Hepatocyte (in vitro differentiated cells): ENCODE measurements around the gene NUP62CL. TPM values are rescaled to one million over a fixed set of nuclear protein-coding genes. Genes with fewer than 3 reads are reported as not detected.

ENCODE experiments used
- DNase-seq: peaks from one replicate; pipeline ENCODE4 v3.0.0-alpha.2; 2016; ENCODE audit warnings: low spot score
- H2AFZ ChIP-seq: fragments of 200-600 bp; sonication (generic); 2 replicates; pipeline ENCODE4 v1.6.0; 2016; ENCODE audit warnings: antibody characterized with exemption, mild to moderate bottlenecking
- H3K27ac ChIP-seq: fragments of 200-600 bp; sonication (generic); 2 replicates; pipeline ENCODE4 v1.5.1; 2016; ENCODE audit warnings: mild to moderate bottlenecking
- H3K27me3 ChIP-seq: fragments of 200-600 bp; sonication (generic); 2 replicates; pipeline ENCODE4 v1.6.1; 2016
- H3K36me3 ChIP-seq: fragments of 200-600 bp; sonication (generic); replicated peaks from 2 replicates; pipeline ENCODE4 v1.5.1; 2016; ENCODE audit warnings: low read depth; ENCODE audit not compliant: insufficient read depth
- H3K4me1 ChIP-seq: fragments of 200-600 bp; sonication (generic); 2 replicates; pipeline ENCODE4 v1.5.1; 2016; ENCODE audit warnings: mild to moderate bottlenecking, moderate library complexity; ENCODE audit not compliant: insufficient read depth
- H3K4me2 ChIP-seq: fragments of 200-600 bp; sonication (generic); 2 replicates; pipeline ENCODE4 v1.6.0; 2016
- H3K4me3 ChIP-seq: fragments of 200-600 bp; sonication (generic); 2 replicates; pipeline ENCODE4 v1.5.1; 2016; ENCODE audit warnings: mild to moderate bottlenecking
- H3K79me2 ChIP-seq: fragments of 200-600 bp; sonication (generic); 2 replicates; pipeline ENCODE4 v1.6.0; 2017; ENCODE audit warnings: mild to moderate bottlenecking
- H3K9me2 ChIP-seq: fragments of 200-600 bp; sonication (generic); replicated peaks from 2 replicates; pipeline ENCODE4 v1.6.0; 2017; ENCODE audit warnings: mild to moderate bottlenecking; ENCODE audit not compliant: insufficient read depth
- H3K9me3 ChIP-seq: fragments of 200-600 bp; sonication (generic); 2 replicates; pipeline ENCODE4 v1.5.1; 2016; ENCODE audit warnings: low read depth, mild to moderate bottlenecking
- H4K20me1 ChIP-seq: fragments of 200-600 bp; sonication (generic); 2 replicates; pipeline ENCODE4 v1.6.0; 2016; ENCODE audit warnings: mild to moderate bottlenecking; ENCODE audit not compliant: insufficient read depth, poor library complexity, severe bottlenecking
- EZH2 ChIP-seq: fragments of 200-600 bp; sonication (generic); IDR thresholded peaks from 2 replicates; pipeline ENCODE4 v1.6.1; 2016; ENCODE audit warnings: antibody characterized with exemption, mild to moderate bottlenecking, borderline replicate concordance
- EZH2phosphoT487 ChIP-seq: fragments of 200-600 bp; sonication (generic); IDR thresholded peaks from one replicate; pipeline ENCODE4 v1.6.1; 2018; ENCODE audit warnings: antibody characterized with exemption, mild to moderate bottlenecking, low read depth, moderate library complexity; ENCODE audit not compliant: unreplicated experiment, severe bottlenecking
- WGBS: methylation state at CpG from one replicate; pipeline ENCODE4 v1.1.6; 2016; ENCODE audit warnings: low lambda C conversion rate; ENCODE audit errors: missing lambda C conversion rate; 5-methylcytosine and 5-hydroxymethylcytosine counted together
- polyA plus RNA-seq: library from polyadenylated mRNA; unstranded; fragments of >200 nt; fragmentation: Nextera tagmentation; extraction: Ambion mirVana; gene quantifications from 2 replicates; pipeline ENCODE4 v1.2.1, GENCODE V29; 2016
- total RNA-seq: library from RNA; depleted of rRNA; stranded (reverse); fragments of >200 nt; gene quantifications from 2 replicates; pipeline ENCODE4 v1.2.3, GENCODE V29; 2014
- TF ChIP-seq, protein P1 (sequence below): fragments of 200-600 bp; sonication (generic); IDR thresholded peaks from 2 replicates; pipeline ENCODE4 v1.5.1; 2016; ENCODE audit warnings: antibody characterized with exemption, mild to moderate bottlenecking; ENCODE audit not compliant: poor library complexity

NUP62CL gene
- total and polyA plus RNA-seq, 2 experiments from 2014 or later: 0.80 to 1.7 TPM

DNA sequence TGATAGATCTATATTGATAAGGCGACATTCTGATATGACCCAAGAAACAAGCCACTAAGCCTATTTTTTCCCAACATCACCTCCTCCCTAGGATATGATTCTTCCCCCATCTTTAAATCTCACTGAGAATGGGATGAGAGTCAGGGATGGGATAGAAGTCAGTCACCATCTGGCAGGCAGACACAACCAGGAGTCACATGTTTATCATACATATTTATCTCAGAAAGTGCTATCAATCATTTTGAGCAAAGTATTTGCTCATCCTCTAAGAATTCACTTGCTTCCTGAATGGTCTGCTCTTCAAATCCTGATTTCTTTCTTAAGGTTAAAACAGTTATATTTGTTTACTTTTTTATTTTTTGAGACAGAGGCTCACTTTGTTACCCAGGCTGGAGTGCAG is 20.5 kb upstream of the NUP62CL start:
- Histone ChIP-seq H2AFZ (no peak overlapping the region), H3K4me2 (no peak overlapping the region), H4K20me1 (no peaks in the 10 kb centered on the region), H3K4me3 (no peak overlapping the region), H3K9me3 (no peaks in the 10 kb centered on the region), H3K79me2 (no peaks in the 10 kb centered on the region), H3K27ac (no peak overlapping the region), H3K9me2 (no peaks in the 10 kb centered on the region), H3K27me3 (no peaks in the 10 kb centered on the region), H3K4me1 (no peaks in the 10 kb centered on the region), H3K36me3 (no peaks in the 10 kb centered on the region)
- 85% methylated on average over 1 of the region's 1 CpG for WGBS
- no peak for TF ChIP-seq EZH2phosphoT487
- TF ChIP-seq, protein P1, sequence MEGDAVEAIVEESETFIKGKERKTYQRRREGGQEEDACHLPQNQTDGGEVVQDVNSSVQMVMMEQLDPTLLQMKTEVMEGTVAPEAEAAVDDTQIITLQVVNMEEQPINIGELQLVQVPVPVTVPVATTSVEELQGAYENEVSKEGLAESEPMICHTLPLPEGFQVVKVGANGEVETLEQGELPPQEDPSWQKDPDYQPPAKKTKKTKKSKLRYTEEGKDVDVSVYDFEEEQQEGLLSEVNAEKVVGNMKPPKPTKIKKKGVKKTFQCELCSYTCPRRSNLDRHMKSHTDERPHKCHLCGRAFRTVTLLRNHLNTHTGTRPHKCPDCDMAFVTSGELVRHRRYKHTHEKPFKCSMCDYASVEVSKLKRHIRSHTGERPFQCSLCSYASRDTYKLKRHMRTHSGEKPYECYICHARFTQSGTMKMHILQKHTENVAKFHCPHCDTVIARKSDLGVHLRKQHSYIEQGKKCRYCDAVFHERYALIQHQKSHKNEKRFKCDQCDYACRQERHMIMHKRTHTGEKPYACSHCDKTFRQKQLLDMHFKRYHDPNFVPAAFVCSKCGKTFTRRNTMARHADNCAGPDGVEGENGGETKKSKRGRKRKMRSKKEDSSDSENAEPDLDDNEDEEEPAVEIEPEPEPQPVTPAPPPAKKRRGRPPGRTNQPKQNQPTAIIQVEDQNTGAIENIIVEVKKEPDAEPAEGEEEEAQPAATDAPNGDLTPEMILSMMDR: no peak
- no peak for TF ChIP-seq EZH2
- no peak for DNase-seq

DNA sequence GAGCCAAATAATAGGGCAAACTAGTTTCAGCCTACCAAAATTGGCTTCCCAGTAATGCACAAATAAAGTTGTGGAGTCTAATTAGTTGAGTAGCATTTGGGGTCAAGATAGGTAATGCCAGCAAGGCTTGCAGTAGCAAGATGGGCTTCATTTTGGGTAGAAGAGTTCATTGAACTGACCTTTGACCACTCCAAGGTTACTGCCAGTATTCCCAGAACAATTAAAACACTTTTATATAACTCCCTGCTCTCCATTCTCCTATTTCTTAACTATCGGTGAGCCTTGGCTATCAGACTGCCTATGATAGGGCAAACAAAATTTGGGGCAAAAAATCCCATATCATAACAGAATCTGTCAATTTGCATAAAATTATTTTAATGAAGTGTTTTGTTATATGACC is 7.2 kb upstream of the NUP62CL start:
- H3K4me2 ChIP-seq: no peak overlapping the region
- no peaks in the 10 kb centered on the region for H3K27me3 ChIP-seq
- no peaks in the 10 kb centered on the region for H3K36me3 ChIP-seq
- no peaks in the 10 kb centered on the region for H4K20me1 ChIP-seq
- H3K4me3 ChIP-seq: no peak overlapping the region
- TF ChIP-seq, protein P1: no peak
- no peak overlapping the region for H3K27ac ChIP-seq
- no peaks in the 10 kb centered on the region for H3K4me1 ChIP-seq
- DNase-seq: no peak
- no peaks in the 10 kb centered on the region for H3K9me2 ChIP-seq
- 81% methylated on average over 1 of the region's 1 CpG for WGBS
- H3K9me3 ChIP-seq: no peaks in the 10 kb centered on the region
- no peaks in the 10 kb centered on the region for H3K79me2 ChIP-seq
- no peak overlapping the region for H2AFZ ChIP-seq

DNA sequence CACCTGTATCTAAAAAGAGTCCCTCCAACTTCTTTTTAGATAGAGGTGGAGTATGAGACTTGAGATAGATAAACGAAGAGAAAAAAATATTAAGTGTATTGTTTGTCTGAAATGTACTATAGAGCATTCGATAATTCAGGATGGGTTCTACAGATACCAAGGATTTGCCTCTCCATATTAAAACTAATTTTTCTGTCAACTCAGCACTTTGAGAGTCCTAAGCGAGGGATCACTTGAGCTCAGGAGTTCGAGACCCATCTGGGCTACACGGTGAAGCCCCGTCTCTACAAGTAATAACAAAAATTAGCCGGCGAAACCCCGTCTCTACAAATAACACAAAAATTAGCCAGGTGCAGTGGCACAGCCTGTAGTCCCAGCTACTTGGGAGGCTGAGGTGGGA is 1.7 kb upstream of the NUP62CL start:
- Histone ChIP-seq H4K20me1 (no peaks in the 10 kb centered on the region), H3K4me1 (no peaks in the 10 kb centered on the region), H3K4me3 (no peak overlapping the region), H3K27me3 (no peaks in the 10 kb centered on the region), H3K27ac (no peak overlapping the region), H3K9me2 (no peaks in the 10 kb centered on the region), H2AFZ (no peak overlapping the region), H3K9me3 (no peaks in the 10 kb centered on the region), H3K36me3 (no peaks in the 10 kb centered on the region), H3K4me2 (no peak overlapping the region), H3K79me2 (no peaks in the 10 kb centered on the region)
- WGBS: 91% methylated on average over 9 of the region's 9 CpGs
- DNase-seq: no peak
- TF ChIP-seq EZH2 (no peak), EZH2phosphoT487 (no peak)
- TF ChIP-seq, protein P1: no peak

DNA sequence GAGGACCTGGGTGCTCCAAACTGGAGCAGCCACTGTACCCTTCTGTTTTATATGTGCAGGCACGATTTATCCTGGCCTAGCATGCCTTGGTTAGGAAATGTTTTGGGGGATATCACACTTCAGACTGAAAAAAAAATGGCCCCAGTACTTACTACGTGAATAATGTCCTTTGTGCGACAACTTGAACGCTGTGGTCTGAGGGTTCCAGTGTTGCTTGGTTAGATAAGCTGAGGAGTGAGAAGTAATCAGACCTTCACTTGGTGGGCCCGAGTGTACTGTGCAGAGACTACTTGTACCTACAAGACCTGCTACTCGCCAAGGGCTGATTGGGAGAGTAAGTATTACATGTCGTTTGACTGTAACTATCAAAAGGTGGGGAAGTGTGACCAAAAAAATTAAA is 856 bp upstream of the NUP62CL start:
- DNase-seq: no peak
- Histone ChIP-seq H3K4me1 (no peaks in the 10 kb centered on the region), H3K36me3 (no peaks in the 10 kb centered on the region), H3K27me3 (no peaks in the 10 kb centered on the region), H3K4me2 (no peak overlapping the region), H3K27ac (no peak overlapping the region), H2AFZ (no peak overlapping the region), H3K9me3 (no peaks in the 10 kb centered on the region), H4K20me1 (no peaks in the 10 kb centered on the region), H3K4me3 (no peak overlapping the region), H3K79me2 (no peaks in the 10 kb centered on the region), H3K9me2 (no peaks in the 10 kb centered on the region)
- 79% methylated on average over 7 of the region's 7 CpGs for WGBS
- no peak for TF ChIP-seq EZH2phosphoT487
